ENCODE results near the gene GZF1.

GRCh38 chr20:23397961-23398360 is 36.0 kb downstream of the GZF1 start:
- TF ChIP-seq, protein P1, sequence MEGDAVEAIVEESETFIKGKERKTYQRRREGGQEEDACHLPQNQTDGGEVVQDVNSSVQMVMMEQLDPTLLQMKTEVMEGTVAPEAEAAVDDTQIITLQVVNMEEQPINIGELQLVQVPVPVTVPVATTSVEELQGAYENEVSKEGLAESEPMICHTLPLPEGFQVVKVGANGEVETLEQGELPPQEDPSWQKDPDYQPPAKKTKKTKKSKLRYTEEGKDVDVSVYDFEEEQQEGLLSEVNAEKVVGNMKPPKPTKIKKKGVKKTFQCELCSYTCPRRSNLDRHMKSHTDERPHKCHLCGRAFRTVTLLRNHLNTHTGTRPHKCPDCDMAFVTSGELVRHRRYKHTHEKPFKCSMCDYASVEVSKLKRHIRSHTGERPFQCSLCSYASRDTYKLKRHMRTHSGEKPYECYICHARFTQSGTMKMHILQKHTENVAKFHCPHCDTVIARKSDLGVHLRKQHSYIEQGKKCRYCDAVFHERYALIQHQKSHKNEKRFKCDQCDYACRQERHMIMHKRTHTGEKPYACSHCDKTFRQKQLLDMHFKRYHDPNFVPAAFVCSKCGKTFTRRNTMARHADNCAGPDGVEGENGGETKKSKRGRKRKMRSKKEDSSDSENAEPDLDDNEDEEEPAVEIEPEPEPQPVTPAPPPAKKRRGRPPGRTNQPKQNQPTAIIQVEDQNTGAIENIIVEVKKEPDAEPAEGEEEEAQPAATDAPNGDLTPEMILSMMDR (conservative IDR thresholded peaks at IDR 0.05), result no peak
- TF ChIP-seq ZFX (IDR thresholded peaks at IDR 0.05), result no peak

Measured in C4-2B (cell line).